ENCODE data around the gene CTTNBP2. TPM values are rescaled to one million over a fixed set of nuclear protein-coding genes. Genes with fewer than 3 reads are reported as not detected.

The CTTNBP2 gene
- total and polyA plus RNA-seq, 2 of the 4 experiments (the other 2 are of a cell fraction) = 6.6 to 11.3 TPM

DNA sequence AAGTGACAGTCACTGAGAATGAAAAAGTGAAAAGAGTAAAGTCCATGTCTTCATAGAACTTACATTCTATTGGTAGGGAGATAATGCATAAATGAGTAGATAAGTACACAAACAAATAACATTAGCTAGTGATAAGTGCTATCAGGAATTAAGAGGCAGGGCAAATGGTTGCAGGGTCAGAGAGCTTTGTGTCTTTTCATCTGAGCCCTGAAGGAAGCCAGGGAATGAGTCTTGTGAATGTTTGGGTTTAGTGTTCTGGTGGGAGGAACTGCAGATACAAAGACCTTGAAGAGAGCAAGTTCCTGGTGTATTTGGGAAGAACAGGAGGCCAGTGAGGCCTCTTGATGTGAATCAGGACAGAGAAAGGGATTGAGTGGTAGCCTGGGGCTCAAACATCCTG, 183.8 kb downstream of the CTTNBP2 start:
- Histone ChIP-seq H3K9me3 (ENCODE audit: control insufficient read depth, insufficient read depth, low read length) (no peaks in the 10 kb centered on the region), H3K4me2 (ENCODE audit: low read depth, low read length) (no peak overlapping the region), H3K18ac (ENCODE audit: low read depth, low read length) (no peak overlapping the region), H3K79me1 (ENCODE audit: low read depth in 1 of 2, low read length in 2 of 2) (no peaks in the 10 kb centered on the region), H4K5ac (ENCODE audit: low read depth, low read length) (no peak overlapping the region), H3K9me1 (ENCODE audit: insufficient read depth, low read length) (no peaks in the 10 kb centered on the region), H3K56ac (ENCODE audit: extremely low read depth, insufficient read depth, low read length) (no peak overlapping the region), H3K27ac (ENCODE audit: insufficient read depth, low read length) (no peak overlapping the region), H4K20me1 (ENCODE audit: insufficient read depth, low read length) (no peaks in the 10 kb centered on the region), H4K91ac (ENCODE audit: insufficient read depth, low read depth, low read length) (no peak overlapping the region), H3K9ac (ENCODE audit: low read depth, low read length) (no peak overlapping the region), H3K4me1 (ENCODE audit: control insufficient read depth, insufficient read depth, low read length) (no peaks in the 10 kb centered on the region), H3K4me3 (ENCODE audit: insufficient read depth, low read depth, low read length) (no peak overlapping the region), H3K27me3 (ENCODE audit: control insufficient read depth, insufficient read depth, low read length) (no peaks in the 10 kb centered on the region; the same call in 1 of the 2 replicates), H2AK9ac (replicated peaks; ENCODE audit: low read depth, low read length, poor library complexity) (no peak overlapping the region), H4K8ac (ENCODE audit: low read depth in 2 of 2, low read length in 2 of 2) (no peak overlapping the region), H2BK20ac (ENCODE audit: low read depth, low read length) (no peak overlapping the region), H2BK5ac (ENCODE audit: low read depth, low read length, poor library complexity, severe bottlenecking) (no peak overlapping the region), H2BK120ac (ENCODE audit: low read depth, low read length) (no peak overlapping the region), H3K23ac (ENCODE audit: low read depth, low read length) (no peak overlapping the region), H2AK5ac (ENCODE audit: low read depth, low read length) (no peak overlapping the region), H2BK15ac (ENCODE audit: low read depth, low read length) (no peak overlapping the region), H2AFZ (replicated peaks; ENCODE audit: low read length, poor library complexity) (no peak overlapping the region), H3K36me3 (ENCODE audit: control insufficient read depth, insufficient read depth, low read length) (no peaks in the 10 kb centered on the region), H3K4ac (ENCODE audit: low read depth, low read length) (no peak overlapping the region), H3K14ac (replicated peaks; ENCODE audit: low read depth, low read length) (no peak overlapping the region)
- ChIA-PET POLR2A (ENCODE audit: unreplicated experiment) (no interaction called here), CTCF (interaction anchor here (1.2 kb wide), 1 partner anchor 231 kb away, joined by 3 read pairs; no protein-coding TSS in a partner anchor)
- DNase-seq = no peak
- in situ Hi-C loops (cut with MboI; ENCODE audit: low sequenced_read_pairs) = no loop called here
- TF ChIP-seq MXI1 (IDR thresholded peaks at IDR 0.05; ENCODE audit: borderline replicate concordance, low read depth, low read length) (no peak), MAFK (IDR thresholded peaks at IDR 0.05; ENCODE audit: low read depth, low read length) (no peak), SMC3 (IDR thresholded peaks at IDR 0.05; ENCODE audit: low read depth, low read length) (no peak), BHLHE40 (IDR thresholded peaks at IDR 0.05; ENCODE audit: low read depth, low read length) (no peak), RAD21 (IDR thresholded peaks at IDR 0.05; ENCODE audit: low read length) (no peak), MAZ (IDR thresholded peaks at IDR 0.05; ENCODE audit: borderline replicate concordance, low read depth, low read length) (no peak), NFE2L2 (IDR thresholded peaks at IDR 0.05; ENCODE audit: low read depth, low read length) (no peak), CEBPB (IDR thresholded peaks at IDR 0.05; ENCODE audit: low read depth, low read length) (no peak), RFX5 (IDR thresholded peaks at IDR 0.05; ENCODE audit: low read depth, low read length) (no peak), FOS (IDR thresholded peaks at IDR 0.05; ENCODE audit: low read depth, low read length) (no peak), CHD1 (IDR thresholded peaks at IDR 0.05; ENCODE audit: low read depth, low read length) (no peak), POLR2A (IDR thresholded peaks at IDR 0.05; ENCODE audit: low read depth, low read length) (no peak), RCOR1 (IDR thresholded peaks at IDR 0.05; ENCODE audit: insufficient replicate concordance, low read length) (no peak), ELK1 (IDR thresholded peaks at IDR 0.05; ENCODE audit: borderline replicate concordance, low read depth, low read length) (no peak)
- TF ChIP-seq, protein P1, sequence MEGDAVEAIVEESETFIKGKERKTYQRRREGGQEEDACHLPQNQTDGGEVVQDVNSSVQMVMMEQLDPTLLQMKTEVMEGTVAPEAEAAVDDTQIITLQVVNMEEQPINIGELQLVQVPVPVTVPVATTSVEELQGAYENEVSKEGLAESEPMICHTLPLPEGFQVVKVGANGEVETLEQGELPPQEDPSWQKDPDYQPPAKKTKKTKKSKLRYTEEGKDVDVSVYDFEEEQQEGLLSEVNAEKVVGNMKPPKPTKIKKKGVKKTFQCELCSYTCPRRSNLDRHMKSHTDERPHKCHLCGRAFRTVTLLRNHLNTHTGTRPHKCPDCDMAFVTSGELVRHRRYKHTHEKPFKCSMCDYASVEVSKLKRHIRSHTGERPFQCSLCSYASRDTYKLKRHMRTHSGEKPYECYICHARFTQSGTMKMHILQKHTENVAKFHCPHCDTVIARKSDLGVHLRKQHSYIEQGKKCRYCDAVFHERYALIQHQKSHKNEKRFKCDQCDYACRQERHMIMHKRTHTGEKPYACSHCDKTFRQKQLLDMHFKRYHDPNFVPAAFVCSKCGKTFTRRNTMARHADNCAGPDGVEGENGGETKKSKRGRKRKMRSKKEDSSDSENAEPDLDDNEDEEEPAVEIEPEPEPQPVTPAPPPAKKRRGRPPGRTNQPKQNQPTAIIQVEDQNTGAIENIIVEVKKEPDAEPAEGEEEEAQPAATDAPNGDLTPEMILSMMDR (conservative IDR thresholded peaks at IDR 0.05; ENCODE audit: low read depth, low read length) = no peak
- TF ChIP-seq, protein P2, sequence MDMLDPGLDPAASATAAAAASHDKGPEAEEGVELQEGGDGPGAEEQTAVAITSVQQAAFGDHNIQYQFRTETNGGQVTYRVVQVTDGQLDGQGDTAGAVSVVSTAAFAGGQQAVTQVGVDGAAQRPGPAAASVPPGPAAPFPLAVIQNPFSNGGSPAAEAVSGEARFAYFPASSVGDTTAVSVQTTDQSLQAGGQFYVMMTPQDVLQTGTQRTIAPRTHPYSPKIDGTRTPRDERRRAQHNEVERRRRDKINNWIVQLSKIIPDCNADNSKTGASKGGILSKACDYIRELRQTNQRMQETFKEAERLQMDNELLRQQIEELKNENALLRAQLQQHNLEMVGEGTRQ (IDR thresholded peaks at IDR 0.05; ENCODE audit: low read depth, low read length) = no peak
- dilution Hi-C loops (cut with HindIII; ENCODE audit: low sequenced_read_pairs, unreplicated experiment) = no loop called here
- intact Hi-C loops (cut with micrococcal nuclease) = no loop called here
- ATAC-seq (ENCODE audit: low read depth) = no peak
- no TSS peak for BruUV-seq (replicated peaks)
